CD4-positive, alpha-beta T cell treated with Interleukin-1 beta for 1 hour (primary cell): ENCODE results near the gene MYH9.
"Not testable (repeated sequence)": the region's sequence is repeated elsewhere in the genome, so short reads cannot be mapped to it uniquely, and the experiment has no call there.

Experiments
- DNase-seq, 2 donors: peaks; one replicate each; pipeline ENCODE4 v3.0.0-alpha.2; 2020 to 2022

Gene MYH9

DNA sequence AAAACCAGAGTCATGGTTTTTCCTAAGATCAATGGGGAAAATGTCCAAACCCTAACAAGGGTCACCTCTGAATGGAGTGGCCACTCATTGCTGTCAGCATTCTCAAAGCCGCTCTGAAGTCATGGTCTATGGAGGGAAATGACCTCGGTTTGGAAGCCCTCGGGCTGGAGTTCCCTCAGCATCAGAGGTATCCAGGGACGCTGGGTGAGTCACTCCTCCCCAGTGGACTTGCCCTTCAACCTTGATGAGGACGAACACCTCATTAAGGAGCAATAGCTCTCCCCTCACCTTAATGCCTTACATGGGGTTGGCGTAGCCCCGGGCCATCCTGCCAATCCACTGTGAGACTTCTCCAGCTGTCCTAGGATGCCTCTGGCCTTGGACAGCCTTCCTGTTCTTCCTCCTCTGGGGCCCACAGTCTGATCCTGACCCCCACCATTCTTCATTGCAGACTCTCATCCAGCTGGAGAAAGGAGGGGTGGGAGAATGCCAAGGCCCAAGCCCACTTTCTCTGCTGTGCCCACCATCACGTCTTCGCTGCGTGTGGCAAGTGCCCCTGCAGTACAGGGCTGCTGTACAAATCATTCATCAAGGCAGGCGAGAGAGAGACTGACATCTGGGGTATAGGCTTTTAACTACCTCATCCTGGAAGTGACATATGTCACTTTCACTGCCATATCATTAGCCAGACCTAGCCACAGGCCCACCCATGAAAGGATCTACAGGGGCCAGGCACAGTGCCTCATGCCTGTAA lies 25.4 kb upstream of the MYH9 start:
- no peak for DNase-seq

DNA sequence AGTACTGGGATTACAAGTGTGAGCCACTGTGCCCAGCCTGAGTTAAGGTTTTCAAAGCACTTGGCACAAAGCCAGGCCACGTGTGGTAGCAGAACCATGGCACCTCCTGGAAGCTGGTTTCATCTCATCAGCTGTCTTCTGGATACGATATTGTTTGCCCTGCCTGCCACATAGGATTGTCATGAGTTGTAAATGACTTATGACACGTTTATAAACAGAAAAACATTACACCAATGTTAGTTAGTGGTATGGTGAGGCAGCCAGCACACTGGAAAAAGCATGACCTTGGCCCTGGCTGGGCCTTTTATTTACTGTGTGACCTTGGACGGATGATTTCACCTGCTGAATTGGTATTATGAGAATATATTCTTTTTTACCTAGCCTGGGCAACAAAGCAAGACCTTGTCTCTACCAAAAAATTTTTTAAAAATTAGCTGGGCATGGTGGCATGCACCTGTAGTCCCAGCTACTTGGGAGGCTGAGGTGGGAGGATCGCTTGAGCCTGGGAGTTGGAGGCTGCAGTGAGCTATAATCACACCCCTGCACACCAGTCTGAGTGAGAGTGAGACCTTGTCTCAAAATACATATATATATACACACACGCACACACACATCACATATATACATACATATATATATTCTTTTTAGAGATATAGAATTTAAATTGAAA lies 24.0 kb upstream of the MYH9 start:
- DNase-seq = peak; percentile 22 to 39

DNA sequence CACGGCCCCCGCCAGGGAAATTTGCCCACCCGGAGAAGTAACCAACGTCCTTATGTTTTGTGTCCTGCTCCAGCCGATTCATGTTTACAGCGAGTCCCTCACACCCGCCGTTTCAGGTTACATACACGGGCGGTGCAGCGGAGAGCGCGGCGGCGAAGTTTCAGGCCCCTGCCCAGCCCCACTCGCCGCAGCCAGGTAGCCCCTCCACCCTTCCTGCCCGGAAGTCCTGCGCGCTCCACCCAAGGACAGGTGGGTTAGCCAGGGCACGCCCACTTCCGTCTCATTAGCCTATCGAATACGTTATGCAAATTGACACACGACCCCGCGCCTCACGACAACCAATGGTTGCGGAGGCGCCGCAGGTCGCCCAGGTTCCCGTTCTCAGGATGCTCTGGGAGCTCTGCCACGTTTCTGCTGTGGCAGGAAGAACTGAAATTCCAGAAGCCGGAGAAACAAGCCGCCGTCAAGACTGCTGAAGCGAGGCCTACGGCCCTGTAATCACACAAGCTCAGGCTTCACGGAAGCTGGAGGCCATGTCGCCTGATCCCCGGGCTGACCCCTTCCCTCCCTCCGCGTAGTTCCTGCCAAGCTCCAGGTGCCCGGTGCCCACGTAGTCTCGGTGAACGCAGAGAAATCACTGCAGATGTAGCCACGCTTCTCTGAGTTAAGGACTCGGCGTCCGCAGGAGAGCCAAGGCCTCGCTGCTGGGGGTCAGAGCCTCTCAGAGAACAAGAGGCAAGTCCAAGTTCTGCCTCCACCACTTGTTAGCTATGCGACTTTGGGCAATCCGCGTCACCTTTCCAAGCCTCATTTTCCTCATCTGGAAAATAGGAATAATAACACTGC lies 22.4 kb upstream of the MYH9 start:
- DNase-seq = peak; percentile 77 to 82

DNA sequence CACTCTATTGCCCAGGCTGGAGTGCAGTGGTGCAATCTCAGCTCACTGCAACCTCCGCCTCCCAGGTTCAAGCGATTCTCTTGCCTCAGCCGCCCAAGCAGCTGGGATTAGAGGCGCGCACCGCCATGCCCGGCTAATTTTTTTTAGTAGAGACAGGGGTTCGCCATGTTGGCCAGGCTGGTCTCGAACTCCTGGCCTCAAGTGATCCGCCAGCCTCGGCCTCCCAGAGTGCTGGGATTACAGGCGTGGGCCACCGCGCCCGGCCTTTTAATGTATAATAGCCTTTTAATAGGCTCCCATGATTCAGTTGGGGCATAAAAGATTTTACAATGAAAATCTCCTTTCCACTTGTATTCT lies 21.8 kb upstream of the MYH9 start:
- DNase-seq = not testable (repeated sequence)

DNA sequence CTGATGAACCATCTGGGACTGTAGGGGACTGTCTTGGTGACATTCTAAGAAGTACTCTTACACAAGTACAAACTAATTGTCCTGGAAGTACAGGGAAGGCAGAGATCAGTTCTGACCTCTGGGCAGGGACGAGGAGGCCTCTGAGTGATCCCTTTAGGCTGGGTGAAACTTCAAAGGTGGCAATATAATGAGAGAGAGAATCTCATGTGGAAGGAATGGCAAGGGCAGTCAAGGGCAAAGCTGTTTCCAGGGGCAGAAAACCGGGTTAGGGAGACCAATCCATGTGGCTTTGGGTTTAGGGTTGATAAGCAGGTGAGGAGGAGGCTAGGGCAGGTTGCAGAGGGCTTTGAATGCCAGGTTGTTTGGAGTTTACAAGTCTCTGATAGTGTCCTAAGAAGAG lies 21.3 kb upstream of the MYH9 start:
- no peak for DNase-seq

DNA sequence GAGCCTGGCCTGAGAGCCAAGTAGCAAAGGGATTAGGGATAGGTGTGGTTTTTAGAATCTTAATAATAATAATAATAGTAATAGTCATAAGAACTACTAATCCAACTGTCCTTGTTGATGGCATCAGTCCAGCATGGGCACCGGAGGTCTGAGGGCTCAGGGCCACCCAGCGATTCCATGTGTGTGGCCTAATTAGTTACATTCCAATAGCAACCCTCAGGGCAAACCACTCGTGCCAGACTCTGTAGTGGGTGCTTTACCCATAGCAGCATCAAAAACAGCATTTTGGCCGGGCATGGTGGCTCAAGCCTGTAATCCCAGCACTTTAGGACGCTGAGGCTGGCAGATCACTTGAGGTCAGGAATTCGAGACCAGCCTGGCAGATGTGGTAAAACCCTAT lies 19.0 kb upstream of the MYH9 start:
- DNase-seq = no peak

DNA sequence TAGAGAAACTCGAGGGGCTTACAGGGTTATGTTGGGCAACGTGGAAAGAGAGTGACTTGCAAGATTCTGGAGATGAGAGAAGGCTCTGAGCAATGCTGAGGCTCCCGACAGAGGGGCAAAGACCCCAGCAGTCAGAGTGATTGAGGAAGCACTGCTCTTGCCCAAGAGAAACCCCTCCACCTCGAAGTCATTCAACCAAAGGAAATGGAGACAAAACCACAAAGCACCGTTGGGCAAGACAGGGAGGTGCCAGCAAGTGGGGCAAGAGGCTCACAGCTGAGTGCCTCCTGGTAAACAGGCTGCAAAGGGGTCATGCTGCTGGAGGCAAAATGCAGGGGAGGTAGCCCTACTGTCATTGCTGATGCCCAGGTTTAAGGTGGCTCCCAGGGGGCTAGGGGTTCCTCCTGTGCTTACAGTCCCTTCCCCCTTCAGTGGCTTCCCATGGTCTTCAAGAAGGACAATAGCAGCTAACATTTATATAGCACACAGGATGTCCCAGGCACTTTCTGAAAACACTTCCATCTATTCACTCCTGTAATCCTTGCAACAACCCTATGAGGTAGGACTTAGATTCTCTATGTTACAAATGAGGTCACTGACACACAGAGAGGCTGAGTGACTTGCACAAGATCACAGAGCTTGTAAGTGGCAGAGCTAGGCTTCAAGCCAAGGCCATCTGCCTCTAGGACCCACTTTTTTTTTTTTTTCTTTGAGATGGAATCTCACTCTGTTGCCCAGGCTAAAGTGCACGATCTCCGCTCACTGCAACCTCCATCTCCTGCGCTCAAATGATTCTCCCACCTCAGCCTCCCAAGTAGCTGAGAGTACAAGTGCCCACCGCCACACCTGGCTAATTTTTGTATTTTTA lies 18.1 kb upstream of the MYH9 start:
- DNase-seq = peak; percentile 73 to 82

DNA sequence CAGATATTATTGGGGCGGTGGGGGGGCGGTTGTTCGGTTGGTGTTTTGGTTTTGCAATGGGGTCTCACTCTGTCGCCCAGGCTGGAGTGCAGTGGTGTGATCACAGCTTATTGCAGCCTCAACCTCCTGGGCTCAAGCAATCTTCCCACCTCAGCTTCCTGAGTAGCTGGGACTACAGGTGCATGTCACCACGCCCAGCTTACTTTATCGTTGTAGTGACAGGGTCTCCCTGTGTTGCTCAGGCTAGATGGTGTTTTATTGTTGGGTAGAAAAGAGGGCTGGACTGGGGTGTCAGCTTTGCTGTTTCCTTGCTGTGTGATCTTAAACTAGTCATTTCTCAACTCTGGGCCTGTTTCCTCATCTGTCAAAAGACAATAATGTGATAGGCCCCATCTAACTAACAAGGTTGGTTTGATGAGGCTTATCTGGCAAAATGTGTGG lies 17.5 kb upstream of the MYH9 start:
- DNase-seq = peak; percentile 34 to 52

DNA sequence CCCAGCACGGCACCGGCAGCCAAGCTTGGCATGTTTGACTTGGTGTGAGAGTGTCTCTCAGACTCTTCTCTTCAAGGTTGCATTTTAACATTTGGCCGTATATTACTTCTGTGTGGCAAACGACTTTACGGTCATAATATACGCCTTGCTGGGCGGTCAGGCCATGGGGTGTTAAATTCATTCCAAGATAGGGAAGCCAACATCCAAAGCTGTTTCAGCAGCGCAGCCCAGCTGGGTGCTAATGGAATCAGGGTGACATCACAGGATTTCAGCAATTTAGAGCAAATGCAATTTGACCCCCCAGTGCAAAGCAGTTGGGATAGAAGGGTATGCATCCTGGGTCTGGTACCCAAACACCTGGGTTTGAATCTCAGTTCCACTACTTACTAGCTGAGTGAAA lies 16.7 kb upstream of the MYH9 start:
- DNase-seq = no peak

DNA sequence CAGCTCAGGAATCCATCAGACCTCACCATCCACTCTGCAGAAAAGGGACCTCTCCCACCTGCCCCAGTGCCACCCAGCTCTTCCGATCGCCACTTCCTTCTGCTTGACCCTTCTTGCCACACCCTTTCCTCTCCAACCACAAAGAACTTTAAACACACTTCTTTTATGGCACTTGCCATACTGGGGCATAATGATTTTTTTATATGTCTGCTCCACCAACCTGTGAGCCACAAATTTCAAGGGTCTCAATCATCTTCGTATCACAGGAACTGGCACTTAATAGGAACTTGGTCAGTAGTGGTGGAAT lies 11.7 kb upstream of the MYH9 start:
- no peak for DNase-seq

DNA sequence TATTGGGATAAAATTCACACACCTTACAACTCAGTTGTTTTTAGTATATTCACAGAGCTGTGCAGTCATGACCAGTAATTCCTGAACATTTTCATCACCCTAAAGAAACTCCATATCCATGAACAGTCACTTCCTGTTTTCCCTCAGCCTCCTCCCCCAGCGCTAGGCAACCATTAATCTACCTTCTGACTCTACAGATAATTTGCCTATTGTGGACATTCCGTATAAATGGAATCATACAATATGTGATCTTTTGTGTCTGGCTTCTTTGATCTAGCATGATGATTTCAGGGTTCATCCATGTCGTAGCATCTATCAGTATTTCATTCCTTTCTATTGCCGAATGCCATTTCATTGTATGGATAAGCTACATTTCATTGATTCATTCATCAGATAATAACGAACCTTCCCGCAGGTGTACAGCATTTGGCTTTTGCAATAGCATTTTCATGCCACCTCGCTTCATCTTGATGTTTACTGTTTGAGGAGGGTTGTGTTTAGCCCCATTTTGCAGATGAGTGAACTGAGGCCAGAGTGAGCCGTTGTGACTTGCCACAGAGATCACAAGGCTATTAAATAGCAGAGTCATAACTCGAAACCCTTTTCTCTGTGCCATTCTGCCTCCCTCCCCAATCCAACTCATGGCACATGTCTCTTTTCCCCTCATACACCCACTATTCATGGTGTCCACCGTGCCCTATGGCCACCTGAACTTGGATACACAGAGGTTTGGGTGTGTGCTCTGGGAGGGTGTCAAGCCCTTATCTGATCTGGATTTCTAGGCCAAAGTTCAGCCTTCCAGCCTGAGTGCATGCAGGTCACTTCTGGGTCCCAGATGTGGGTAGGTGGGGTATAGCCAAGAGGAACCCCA lies 11.1 kb upstream of the MYH9 start:
- no peak for DNase-seq

DNA sequence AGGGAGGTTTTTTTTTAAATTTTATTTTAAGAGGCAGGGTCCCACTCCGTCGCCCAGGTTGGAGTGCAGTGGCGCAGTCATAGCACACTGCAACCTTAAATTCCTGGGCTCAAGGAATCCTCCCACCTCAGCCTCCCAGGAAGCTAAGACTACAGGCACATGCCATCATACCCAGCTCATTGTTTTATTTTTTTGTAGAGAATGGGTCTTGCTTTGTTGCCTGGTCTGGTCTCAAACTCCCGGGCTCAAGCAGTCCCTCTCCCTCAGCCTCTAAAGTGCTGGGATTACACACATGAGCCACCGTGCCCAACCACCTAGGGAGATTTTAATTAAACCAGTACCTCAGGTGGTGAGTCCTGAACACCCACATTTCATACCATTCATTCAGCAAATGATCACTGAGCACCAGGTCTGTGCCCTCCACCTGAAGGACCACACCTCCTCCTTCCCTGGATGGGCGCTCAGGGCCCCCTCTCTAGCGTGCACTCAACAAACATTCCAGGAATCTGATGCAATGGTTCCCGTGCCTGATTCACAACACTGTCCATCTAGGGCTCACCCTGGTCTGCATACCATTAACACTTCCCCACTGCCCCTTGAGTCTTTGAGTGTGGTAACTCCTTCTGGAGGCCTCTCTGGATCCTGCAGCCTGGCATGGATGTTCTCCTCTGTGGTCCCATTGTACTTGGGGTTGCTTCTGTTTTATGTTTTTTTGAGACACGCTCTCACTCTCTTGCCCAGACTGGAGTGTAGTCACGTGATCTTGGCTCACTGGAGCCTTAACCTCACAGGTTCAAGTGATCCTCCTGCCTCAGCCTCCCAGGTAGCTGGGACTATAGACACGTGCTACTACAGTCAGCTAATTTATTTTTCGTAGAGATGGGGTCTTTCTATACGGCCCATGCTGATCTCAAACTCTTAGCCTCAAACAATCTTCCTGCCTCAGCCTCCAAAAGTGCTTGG lies 9.6 kb upstream of the MYH9 start:
- no peak for DNase-seq

DNA sequence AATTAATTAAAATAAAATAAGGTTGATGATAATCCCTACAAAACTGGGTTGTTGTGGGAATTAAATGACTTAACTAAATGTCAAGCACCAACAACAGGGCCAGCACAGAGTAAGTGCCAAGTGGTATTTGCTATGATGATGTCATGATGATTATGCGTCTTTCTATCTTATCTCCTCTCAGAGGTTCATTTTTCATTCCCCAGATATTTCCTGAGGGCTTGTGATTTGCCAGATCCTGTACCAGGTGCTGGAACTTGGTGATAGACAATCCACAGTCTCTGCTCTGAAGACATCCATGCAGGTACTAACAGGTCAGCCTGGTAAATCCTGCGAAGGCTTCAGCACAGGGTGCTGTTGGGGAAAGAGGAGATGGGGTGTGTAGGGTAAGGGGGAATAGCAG lies 8.1 kb upstream of the MYH9 start:
- DNase-seq = no peak

DNA sequence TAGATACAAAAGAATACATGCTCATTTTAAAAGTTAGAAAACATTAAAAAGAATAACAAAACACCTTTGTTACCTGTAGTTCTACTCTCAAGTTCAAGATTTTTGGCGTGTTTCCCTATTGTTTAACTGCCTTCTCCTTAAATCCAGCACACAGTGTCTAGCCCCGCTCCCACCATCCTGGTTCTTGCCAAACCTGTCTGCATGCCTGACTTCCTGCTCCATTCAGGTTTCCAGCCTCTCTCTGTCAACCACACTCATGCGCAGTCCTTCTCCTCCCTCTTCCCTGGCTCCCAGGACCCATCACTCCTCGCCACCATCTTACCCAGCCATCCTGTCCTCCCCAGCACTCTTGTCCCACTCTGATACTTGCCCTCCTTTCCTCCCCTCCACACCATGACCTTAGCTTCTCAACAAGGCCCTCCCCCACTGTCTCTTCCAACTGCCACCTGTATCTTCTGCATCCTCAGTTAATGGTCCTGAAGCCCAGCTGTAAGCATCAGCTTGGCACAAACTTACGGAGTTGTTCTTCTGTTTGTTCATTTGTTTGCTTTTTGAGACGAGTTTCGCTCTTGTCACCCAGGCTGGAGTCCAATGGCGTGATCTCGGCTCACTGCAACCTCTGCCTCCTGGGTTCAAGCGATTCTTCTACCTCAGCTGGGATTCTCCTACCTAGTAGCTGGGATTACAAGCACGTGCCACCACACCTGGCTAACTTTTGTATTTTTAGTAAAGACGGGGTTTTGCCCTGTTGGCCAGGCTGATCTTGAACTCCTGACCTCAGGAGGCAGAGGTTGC lies 7.5 kb upstream of the MYH9 start:
- no peak for DNase-seq

DNA sequence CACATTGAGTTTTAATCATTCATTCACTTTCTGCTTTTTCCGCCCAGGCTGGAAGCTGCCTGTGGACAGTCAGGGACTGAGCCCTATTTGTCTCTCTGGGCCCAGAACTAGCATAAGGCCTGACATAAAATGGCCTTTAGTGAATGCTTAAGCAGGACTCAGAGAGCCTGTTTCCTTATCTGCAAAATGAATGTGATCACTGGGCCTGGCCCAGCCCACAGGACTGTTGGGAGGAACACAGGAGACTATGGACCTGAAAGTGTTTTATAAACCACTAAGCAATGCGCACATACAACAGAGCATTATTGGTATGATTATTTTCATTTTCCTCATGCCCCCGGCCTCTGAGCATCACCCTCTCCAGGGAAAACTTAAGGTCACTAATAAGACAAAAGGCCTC lies 3.9 kb upstream of the MYH9 start:
- DNase-seq = no peak

DNA sequence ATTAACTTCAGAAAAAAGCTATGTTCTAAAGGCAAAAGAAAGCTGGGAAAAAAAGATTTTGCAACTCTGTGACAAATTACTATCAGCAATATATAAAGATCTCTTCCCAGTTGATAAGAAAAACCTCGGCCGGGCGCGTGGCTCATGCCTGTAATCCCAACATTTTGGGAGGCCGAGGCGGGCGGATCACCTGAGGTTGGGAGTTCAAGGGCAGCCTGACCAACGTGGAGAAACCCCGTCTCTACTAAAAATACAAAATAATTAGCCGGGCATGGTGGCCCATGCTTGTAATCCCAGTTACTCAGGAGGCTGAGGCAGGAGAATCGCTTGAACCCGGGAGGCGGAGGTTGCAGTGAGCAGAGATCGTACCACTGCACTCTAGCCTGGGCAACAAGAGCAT lies 1.4 kb upstream of the MYH9 start:
- not testable (repeated sequence) for DNase-seq

DNA sequence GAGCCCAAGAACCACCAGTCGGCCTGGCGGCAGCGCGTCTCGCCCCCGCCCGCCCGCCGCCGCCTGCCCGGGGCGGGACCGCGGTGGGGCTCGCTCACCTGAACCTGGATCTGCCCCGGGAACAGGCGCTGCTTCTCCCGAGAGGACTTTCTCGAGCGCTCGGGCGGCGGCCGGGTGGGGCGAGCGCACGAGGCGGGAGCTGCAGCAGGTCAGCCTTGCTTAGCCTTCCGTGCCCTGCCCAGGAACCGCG lies 133 bp downstream of the MYH9 start:
- no peak for DNase-seq

DNA sequence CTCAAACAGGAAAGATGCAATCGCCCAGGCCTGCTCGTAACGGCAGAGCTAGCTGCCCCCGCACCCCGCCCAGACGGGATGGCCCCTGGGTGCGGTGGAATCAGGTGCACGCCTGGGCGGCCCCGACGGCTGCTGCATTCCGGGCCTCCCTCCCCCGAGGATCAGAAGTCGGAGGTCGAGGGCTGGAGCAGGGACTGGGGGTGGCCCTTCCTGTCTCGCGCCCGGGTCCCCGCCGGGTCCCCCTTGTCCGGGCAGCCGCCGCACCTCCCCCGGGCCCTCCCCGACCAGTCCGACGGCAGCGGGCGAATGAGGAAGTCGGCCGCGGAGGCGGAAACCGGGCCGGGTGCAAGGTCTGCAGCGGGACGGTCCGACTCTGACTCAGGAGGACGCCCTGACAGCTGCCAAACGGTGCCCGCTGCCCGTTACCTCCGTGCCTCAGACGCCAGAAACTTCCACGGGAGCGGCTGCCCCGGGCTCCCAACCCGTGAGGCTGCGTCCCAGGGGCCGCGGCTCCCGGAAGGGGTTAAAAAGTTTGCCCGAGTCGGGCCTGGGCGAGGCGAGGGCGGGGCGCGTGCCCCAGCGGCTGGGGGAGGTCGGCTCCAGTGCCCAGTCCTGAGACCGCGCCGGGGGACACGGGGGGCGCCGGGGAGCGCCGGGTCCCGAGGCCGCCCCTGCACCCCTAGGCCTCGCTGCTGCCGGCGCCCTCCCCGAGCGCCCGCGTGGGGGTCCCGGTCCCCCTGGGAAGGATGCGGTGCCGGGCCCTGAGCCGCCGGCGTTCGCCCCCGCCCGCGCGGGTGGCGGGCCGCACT lies 663 bp downstream of the MYH9 start:
- peak in 1 of 2 donors; percentile 74 for DNase-seq

DNA sequence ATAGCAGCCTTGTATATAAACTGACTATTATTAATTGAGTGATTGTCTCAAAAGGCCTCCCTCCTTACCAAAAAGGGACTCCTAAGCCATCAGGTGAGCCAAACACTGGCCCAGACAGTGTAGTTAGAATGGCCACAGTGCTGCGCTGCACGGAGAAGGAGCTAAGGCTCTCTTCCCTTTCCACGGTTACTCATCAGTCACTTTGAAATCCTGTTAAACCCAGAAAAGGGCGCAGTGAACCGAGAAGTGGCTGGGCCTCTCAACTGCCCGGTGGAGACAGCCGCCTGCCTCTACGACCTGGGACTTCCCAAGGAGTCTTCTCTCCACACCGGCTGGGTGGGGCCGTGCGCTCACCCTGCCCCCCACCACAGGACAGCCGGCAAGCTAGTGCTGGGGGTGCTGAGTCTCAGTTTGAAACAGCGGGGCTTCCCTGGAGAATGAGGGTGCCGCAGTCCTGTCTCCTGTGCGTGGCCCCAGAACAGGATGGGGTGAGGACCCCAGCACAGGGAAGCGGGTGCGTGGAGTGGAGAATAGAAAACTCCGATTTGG lies 1.3 kb downstream of the MYH9 start:
- DNase-seq = peak; percentile 56 to 73
